SU-DHL-6 (cell line): ENCODE measurements around the gene ZNF680.

Source experiments
- CTCF ChIP-seq: fragments of 200-600 bp; sonication (generic); IDR thresholded peaks from one replicate; pipeline ENCODE4 v1.5.1; 2017; ENCODE audit warnings: antibody characterized with exemption, mild to moderate bottlenecking, low read length, moderate library complexity; ENCODE audit not compliant: insufficient read depth, poor library complexity, severe bottlenecking
- EZH2phosphoT487 ChIP-seq: fragments of 200-600 bp; sonication (generic), shearing (Covaris generic); conservative IDR thresholded peaks from 2 replicates; pipeline ENCODE4 v1.6.1; 2018; ENCODE audit warnings: mild to moderate bottlenecking, antibody characterized with exemption, low read length, moderate library complexity, mixed read lengths

- TF ChIP-seq CTCF = no peak
- no peak for TF ChIP-seq EZH2phosphoT487
Measured at GRCh38 chr7:64574540-64575099, 11.7 kb upstream of the ZNF680 start.
